Coronary artery (tissue), 2 donors: ENCODE data around the gene PREPL.

Experiments used
- DNase-seq: peaks from one replicate; pipeline ENCODE4 v3.0.0-alpha.2; 2017; ENCODE audit warnings: low spot score
- H3K27ac ChIP-seq, 2 donors: fragments of 200-600 bp; sonication (generic); one replicate each; pipeline ENCODE4 v1.5.1; 2016 to 2019
- H3K4me3 ChIP-seq: fragments of 200-600 bp; sonication (generic); 2 replicates; pipeline ENCODE4 v1.5.1; 2016; ENCODE audit warnings: mild to moderate bottlenecking, moderate library complexity
- CTCF ChIP-seq: fragments of 200-600 bp; sonication (generic); IDR thresholded peaks from one replicate; pipeline ENCODE4 v1.5.1; 2019; ENCODE audit warnings: antibody characterized with exemption

PREPL gene

DNA sequence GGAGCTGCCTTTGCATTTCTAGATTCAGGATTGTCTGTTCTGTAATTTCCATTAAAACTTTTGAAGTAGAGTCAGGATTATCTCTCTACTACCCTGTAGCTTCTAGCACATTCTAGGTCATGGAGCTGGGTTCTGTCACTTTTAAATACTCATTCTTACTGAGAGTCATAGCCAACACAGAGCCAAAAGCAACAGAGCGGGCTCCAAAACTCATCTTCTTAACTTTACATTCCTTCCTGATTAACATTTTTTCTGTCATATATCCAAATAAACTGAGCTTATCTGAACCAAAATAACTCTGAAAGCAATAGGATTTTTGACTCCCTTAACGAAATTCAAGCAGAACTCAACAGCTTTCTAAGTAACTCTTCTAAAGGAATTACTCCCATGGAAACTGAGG lies 12.9 kb downstream of the PREPL start:
- H3K27ac ChIP-seq = peak overlapping the region; percentile 44 to 69
- no peak for TF ChIP-seq CTCF
- no peak for DNase-seq
- H3K4me3 ChIP-seq = peak overlapping the region; percentile 40

- TF ChIP-seq CTCF = no peak
- DNase-seq = no peak
- Histone ChIP-seq H3K27ac (no peak overlapping the region), H3K4me3 (no peak overlapping the region)
Observed at GRCh38 chr2:44347526-44347925, 13.8 kb downstream of the PREPL start.

DNA sequence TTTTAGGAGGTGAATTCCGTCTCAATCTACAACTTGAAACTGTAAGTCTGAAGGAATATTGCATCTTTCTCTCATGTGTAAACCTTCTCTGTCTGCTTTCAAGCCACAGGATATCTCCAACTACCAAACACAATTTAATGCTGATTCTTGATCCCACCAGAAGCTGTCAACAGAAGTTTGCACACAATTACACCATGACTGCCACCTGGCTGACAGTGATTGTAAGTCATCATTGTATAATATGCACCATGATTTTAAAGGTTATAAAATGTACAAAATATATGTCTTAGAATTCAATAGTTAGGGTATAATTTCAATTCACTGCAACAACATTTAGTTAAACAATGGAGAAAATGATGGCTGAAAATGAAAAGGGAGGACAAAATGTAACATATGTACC lies 18.4 kb downstream of the PREPL start:
- no peak for TF ChIP-seq CTCF
- no peak overlapping the region for H3K4me3 ChIP-seq
- no peak for DNase-seq
- H3K27ac ChIP-seq = no peak overlapping the region

DNA sequence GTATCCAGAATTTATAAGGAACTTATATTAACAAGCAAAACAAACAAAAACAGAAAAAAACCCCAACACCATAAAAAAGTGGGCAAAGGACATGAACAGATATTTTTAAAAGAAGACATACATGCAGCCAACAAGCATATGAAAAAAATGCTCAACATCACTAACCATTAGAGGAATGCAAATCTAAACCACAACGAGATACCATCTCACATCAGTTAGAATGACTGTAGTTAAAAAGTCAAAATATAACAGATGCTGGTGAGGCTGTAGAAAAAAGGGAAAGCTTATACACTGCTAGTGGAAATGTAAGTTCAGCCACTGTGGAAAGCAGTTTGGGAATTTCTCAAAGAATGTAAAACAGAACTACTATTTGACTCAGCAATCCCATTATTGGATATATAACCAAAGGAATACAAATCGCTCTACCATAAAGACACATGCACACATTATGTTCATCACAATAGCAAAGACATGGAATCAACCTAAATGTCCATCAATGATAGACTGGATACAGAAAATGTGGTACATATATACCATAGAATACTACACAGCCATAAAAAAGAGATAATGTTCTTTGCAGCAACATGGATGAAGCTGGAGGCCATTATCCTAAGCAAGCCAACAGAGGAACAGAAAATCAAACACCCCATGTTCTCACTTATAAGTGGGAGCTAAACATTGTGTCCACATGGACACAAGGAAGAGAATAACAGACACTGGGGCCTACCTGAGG lies 25.3 kb downstream of the PREPL start:
- no peak for TF ChIP-seq CTCF
- no peak for DNase-seq

GRCh38 chr2:44333994-44334393 lies 27.3 kb downstream of the PREPL start:
- H3K27ac ChIP-seq = peak overlapping the region in 1 of 2 donors; percentile 20
- no peak for DNase-seq
- no peak for TF ChIP-seq CTCF
- H3K4me3 ChIP-seq = no peak overlapping the region

More for the DNA sequence above, 25.3 kb downstream of the PREPL start:
- H3K27ac ChIP-seq = no peak overlapping the region
- no peak overlapping the region for H3K4me3 ChIP-seq

- no peak for DNase-seq
- TF ChIP-seq CTCF = no peak
- Histone ChIP-seq H3K4me3 (no peak overlapping the region), H3K27ac (no peak overlapping the region)
Observed at GRCh38 chr2:44330801-44331200, 30.5 kb downstream of the PREPL start.

GRCh38 chr2:44329343-44329742 lies 32.0 kb downstream of the PREPL start:
- no peak for DNase-seq
- no peak overlapping the region for H3K27ac ChIP-seq
- no peak for TF ChIP-seq CTCF
- no peak overlapping the region for H3K4me3 ChIP-seq
